Epithelial cell of prostate (primary cell): ENCODE results near the gene PCNT.
"Not testable (repeated sequence)": the region's sequence is repeated elsewhere in the genome, so short reads cannot be mapped to it uniquely, and the experiment has no call there.

ENCODE experiments used
- DNase-seq: peaks from one replicate; pipeline ENCODE4 v3.0.0-alpha.2; 2011; ENCODE audit warnings: low read depth, low spot score
- H3K27ac ChIP-seq: fragments of 450-650 bp; 2 replicates; pipeline ENCODE4 v1.5.1; 2017; ENCODE audit warnings: mild to moderate bottlenecking

The PCNT gene

DNA sequence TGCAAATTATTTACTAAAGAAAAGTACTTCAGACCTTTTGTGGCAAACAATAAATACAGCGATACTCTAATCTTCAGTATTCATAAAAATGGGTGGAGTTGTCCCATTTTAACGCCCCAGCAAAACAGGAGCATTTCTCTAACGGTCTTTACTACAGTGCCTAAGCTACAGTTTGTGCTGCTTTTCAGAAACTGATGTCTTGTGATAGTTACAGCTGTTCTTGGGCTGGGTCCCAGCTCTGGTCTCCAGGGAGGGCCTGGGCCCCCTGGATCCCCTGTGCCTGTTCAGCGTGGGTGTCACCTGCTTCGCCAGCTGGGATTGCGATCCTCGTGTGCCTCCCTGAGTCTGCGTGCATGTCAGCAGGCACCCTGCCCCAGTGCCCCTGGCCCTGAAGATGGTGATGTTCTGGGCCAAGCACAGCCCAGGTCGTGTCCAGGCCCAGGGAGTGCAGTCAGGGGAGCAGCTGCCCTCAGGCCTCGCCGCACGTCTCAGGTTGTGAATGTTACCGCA lies 70.7 kb downstream of the PCNT start:
- no peak overlapping the region for H3K27ac ChIP-seq
- DNase-seq: no peak

DNA sequence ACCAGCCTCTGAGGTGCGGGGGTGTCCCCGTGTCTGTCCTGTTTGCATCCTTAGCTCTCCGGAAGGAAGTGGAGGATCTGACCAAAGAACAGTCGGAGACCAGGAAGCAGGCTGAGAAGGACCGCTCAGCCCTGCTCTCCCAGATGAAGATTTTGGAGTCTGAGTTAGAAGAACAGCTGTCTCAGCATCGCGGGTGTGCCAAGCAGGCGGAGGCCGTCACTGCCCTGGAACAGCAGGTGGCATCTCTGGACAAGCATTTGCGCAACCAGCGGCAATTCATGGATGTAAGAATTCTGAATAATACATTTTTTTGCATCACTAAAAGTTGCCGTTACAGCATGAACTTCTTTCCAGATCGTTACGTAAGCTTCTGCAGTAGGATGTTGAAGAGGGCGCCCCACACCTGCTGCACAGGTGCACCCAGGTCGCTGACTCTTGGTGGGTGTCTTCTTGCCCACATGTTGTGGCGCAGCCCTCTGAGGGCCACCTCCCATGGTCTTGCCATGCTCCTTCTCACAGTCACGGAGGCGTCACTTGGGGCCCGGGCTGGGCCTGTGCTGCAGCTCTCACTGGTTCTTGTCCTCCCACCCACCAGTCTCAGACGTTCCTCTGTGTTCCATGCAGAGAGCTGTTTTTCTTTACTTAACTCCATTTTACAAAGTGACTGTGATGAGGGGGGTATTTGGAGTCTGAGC lies 73.4 kb downstream of the PCNT start:
- H3K27ac ChIP-seq: no peak overlapping the region
- DNase-seq: no peak

DNA sequence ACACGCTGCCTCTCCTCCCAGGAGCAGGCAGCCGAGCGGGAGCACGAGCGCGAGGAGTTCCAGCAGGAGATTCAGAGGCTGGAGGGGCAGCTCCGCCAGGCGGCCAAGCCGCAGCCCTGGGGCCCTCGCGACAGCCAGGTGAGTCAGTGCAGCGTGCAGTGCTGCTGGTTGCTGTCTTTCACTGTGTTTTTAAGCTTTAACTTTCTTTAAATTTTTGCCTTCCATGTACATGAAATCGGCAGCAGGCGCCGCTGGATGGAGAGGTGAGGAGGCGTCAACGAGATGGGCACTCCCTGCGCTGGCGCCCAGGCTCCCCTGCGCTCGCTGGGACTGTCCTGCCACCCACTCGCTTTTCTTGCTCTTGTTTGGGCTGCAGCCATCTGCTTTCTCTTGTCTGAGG lies 74.0 kb downstream of the PCNT start:
- DNase-seq: no peak
- H3K27ac ChIP-seq: no peak overlapping the region

DNA sequence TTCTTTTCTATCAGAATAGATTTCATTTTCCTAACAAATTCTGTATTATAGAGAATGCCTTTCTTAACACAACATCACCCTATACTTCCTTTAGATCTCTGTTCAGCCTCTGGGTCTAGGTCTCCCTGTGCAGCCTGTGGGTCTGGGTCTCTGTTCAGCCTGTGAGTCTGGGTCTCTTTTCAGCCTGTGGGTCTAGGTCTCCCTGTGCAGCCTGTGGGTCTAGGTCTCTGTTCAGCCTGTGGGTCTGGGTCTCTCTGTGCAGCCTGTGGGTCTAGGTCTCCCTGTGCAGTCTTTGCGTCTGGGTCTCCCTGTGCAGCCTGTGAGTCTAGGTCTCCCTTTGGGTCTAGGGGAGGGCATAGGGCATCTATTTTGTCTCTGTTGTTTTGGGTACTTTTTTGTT lies 75.2 kb downstream of the PCNT start:
- DNase-seq: no peak
- no peak overlapping the region for H3K27ac ChIP-seq

DNA sequence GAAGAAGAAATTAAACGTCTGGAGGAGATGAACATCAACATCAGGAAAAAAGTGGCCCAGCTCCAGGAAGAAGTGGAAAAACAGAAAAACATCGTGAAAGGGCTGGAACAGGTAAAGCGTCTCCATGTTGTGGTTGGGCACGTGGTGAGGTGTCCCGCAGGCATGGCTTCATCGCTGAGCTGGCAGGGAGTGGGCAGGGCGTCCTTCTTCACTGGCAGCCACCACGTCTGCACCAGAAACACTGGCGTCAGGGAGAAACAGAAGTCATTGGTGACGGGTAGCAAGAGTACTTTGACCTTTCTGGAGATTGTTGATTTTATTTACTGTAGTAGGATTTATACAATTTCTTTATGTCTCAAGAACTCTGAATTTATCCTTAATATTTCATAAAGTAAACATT lies 75.7 kb downstream of the PCNT start:
- H3K27ac ChIP-seq: no peak overlapping the region
- DNase-seq: no peak

DNA sequence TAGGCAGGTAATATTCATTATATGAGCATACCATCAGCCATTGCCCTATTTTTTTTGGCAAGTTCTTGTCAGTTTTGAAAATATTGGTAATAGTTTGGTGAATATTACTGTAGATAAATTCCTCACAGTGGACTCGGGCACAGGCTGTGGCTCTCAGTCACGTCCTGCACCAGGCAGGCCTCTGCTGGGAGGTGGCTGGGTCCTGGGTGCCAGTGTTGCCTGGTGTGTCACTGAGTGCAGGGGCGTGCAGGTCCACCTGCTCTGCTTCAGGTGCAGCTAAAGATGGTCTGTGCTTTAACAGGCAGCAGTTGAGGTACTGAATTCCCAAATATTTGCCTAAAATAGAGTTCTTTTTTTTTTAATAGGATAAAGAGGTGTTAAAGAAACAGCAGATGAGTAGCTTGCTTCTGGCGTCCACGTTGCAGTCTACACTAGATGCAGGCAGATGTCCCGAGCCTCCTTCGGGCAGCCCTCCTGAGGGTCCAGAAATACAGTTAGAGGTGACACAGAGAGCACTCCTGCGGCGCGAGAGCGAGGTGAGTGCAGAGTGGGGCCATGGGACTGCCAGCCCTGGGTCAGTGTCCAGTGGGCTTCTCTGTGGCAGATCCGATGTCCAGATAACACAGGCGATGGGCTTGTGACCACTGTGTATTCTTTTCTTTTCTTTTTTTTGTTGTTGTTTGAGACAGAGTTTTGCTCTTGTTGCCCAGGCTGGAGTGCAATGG lies 77.4 kb downstream of the PCNT start:
- no peak for DNase-seq
- no peak overlapping the region for H3K27ac ChIP-seq

DNA sequence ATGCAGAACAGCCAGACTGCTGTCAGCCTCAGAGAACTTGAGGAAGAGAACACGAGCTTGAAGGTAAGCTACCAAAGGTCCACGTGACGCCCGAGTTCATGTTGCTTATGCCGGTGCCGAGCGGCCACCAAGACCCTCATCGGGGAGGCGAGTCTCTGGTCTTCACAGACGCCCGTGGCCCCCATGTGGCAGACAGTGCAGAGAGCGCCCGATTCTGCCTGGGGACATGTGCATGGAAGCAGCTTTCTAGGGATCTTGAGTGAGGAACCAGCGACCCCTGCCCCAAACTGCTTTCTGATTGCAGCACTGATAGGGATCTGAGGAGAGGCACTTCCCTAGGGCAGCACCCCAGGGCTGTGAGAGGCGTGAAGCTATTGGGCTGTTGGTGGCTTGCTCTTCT lies 78.5 kb downstream of the PCNT start:
- no peak for DNase-seq
- no peak overlapping the region for H3K27ac ChIP-seq

DNA sequence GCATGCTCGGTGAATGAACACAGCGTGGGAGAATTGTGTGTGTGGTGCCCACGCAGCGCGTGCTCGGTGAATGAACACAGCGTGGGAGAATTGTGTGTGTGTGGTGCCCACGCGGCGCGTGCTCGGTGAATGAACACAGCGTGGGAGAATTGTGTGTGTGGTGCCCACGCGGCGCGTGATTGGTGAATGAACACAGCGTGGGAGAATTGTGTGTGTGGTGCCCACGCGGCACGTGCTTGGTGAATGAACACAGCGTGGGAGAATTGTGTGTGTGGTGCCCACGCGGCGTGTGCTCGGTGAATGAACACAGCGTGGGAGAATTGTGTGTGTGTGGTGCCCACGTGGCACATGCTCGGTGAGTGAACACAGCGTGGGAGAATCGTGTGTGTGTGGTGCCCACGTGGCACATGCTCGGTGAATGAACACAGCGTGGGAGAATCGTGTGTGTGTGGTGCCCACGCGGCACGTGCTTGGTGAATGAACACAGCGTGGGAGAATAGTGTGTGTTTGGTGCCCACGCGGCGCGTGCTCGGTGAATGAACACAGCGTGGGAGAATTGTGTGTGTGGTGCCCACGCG lies 79.4 kb downstream of the PCNT start:
- H3K27ac ChIP-seq, DNase-seq: not testable (repeated sequence)

DNA sequence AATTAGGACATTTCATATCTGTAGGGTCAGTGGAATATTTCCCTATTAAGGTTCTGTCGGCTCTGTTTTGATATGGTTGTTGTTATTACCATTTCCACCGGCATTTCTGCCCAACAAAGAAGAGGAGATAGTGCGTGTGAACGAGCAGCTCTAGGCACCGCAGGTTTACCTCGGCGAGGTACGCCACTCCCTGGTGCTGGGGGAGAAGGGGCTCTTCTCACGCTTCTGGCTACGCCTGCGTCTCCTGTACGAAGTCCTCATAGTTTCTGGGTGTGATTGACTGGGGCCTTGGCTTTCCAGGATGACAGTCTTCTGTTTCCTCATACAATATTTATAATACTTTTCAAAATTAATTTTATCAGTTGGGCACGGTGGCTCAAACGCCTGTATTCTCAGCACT lies 80.3 kb downstream of the PCNT start:
- no peak for DNase-seq

DNA sequence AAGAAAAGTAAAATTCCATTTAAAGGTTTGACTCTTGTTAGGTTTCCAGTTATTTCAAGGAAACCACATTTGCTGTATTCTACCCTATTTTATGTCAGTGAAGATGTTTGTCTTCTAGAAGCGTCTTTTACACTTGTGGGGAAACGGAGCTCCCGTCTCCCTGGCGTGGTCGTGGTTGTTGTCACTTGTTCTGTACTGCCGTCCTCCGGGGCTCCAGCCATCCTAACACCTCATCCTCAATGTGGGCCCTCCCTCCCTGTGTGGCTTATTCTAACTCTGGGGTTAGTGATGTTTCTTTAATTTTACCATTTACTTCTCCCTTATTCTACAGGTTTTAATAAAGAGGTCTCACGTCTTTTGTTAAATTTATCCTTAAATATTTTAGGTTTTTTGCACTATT lies 82.0 kb downstream of the PCNT start:
- DNase-seq: no peak
- no peak overlapping the region for H3K27ac ChIP-seq

More for the DNA sequence above, 80.3 kb downstream of the PCNT start:
- H3K27ac ChIP-seq: no peak overlapping the region

DNA sequence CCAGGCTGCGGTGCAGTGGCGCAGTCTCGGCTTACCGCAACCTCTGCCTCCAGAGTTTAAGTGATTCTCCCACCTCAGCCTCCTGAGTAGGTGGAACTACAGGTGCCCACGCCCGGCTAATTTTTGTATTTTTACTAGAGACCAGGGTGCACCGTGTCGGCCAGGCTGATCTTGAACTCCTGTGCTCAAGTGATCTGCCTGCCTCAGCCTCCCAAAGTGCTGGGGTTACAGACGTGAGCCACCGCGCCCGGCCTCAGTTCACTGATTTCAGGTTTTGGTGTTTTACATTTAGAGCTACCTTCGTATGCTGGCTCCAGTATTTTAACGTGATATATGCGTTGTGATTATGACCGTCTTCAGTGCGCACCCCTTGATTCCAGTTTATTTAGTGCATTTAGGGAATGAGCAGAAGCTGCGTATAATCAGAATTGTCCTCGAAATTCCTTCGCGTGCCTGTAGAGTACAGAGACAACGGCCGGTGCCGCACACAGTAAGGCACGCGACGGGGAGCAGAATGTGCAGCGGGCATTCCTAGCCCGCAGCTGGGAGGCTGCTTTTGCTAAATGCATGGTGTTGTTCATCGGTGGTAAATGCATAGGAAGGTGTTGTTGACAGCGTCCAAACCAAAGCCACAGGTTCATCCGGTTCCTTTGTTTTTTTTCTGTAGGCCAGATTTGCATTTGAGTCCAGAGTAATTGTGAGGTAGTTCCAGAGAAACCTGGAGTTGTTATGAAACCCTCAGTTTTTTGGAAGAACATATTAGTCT lies 85.9 kb downstream of the PCNT start:
- no peak for DNase-seq
- H3K27ac ChIP-seq: no peak overlapping the region

DNA sequence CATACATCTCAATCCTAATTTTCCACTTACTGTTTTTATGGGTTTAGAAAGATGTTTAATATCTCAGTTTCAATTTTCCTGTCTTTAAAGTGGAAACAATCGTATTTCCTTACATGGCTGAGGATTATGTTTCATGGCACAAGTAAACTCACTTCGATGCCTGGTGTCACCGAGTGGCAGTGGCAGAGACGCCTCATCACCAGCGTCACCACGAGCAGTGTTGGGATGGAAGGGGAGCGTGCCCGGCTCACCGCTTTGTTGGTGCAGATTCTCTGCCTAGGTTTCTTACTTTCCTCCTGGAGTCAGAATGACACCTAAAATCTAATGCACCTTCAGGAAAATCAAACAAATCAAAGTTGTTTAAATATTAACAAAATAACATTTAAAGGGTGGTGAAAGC lies 86.6 kb downstream of the PCNT start:
- H3K27ac ChIP-seq: no peak overlapping the region
- no peak for DNase-seq

DNA sequence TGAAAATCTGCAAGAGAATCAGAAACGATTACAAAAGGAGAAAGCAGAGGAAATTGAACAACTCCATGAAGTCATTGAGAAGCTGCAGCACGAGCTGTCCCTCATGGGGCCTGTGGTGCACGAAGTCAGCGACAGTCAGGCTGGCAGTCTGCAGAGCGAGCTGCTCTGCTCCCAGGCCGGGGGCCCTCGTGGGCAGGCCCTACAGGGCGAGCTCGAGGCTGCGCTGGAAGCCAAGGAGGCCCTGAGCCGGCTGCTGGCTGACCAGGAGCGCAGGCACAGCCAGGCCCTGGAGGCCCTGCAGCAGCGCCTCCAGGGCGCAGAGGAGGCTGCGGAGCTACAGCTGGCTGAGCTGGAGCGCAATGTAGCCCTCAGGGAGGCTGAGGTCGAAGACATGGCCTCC lies 87.3 kb downstream of the PCNT start:
- DNase-seq: no peak

DNA sequence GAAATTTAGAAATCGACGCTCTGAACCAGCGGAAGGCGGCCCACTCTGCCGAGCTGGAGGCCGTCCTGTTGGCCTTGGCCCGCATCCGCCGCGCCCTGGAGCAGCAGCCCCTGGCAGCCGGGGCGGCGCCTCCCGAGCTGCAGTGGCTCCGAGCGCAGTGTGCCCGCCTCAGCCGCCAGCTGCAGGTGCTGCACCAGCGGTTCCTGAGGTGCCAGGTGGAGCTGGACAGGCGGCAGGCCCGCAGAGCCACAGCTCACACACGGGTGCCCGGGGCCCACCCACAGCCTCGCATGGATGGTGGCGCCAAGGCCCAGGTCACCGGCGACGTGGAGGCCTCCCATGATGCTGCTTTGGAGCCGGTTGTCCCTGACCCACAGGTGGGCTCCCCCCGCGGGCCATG lies 87.7 kb downstream of the PCNT start:
- H3K27ac ChIP-seq: no peak overlapping the region

More for the DNA sequence above, 87.3 kb downstream of the PCNT start:
- H3K27ac ChIP-seq: no peak overlapping the region

DNA sequence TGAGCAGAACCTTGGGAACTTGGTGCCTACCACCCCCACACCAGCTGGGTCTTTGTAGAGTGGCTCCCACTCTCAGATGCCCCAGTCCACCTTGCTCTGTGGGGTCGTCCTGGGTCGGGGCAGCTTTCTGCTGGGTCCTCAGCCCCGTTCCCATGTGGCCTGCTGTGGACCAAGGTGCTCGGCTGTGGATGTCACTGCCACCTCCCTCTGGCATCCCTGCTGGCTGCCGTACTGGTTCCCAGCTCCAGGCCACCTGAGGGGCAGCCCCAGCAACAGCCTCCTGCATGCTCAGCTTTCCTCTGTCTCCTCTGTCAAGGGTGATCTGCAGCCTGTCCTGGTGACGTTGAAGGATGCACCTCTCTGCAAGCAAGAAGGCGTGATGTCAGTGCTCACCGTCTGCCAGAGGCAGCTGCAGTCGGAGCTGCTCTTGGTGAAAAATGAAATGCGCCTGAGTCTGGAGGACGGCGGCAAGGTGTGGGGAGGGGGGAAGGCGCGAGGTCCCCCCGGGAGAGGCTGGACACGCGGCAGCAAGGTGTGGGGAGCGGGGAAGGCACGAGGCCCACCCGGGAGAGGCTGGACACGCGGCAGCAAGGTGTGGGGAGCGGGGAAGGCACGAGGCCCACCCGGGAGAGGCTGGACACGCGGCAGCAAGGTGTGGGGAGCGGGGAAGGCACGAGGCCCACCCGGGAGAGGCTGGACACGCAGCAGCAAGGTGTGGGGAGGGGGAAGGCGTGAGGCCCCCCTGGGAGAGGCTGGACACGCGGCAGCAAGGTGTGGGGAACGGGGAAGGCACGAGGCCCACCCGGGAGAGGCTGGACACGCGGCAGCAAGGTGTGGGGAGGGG lies 88.8 kb downstream of the PCNT start:
- H3K27ac ChIP-seq: no peak overlapping the region
- no peak for DNase-seq

More for the DNA sequence above, 87.7 kb downstream of the PCNT start:
- DNase-seq: no peak

DNA sequence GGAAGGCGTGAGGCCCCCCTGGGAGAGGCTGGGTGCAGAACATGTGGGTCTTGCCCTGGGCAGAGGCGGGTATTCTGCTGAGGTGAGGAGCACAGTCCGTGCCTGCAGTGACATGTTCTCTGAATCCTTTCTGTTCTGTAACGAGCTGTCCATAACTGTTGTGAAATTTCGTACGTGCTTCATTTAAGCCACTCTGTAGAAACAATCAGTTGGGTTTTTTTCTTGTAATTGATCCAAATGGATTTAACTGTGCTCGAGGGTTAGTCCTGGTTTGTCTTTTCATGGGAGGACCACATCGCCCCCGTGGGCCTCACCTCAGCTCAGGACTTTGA lies 89.4 kb downstream of the PCNT start:
- peak; percentile 20 for DNase-seq
- no peak overlapping the region for H3K27ac ChIP-seq

DNA sequence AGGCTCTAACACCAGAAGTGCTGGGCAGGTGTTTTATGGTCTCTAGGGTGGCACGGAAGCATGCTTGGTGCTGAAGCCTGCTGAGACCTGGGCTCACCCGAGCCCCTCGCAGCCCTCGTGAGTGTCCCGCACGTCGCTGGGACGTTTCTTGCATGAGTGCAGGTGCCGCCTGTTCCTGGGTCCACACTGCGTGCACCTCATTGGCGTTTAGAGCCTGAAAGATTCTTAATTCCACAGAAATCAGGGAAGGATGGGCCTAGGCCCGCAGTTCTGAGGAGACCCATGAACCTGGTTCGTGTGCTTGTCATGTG lies 91.0 kb downstream of the PCNT start:
- no peak overlapping the region for H3K27ac ChIP-seq
- DNase-seq: no peak

DNA sequence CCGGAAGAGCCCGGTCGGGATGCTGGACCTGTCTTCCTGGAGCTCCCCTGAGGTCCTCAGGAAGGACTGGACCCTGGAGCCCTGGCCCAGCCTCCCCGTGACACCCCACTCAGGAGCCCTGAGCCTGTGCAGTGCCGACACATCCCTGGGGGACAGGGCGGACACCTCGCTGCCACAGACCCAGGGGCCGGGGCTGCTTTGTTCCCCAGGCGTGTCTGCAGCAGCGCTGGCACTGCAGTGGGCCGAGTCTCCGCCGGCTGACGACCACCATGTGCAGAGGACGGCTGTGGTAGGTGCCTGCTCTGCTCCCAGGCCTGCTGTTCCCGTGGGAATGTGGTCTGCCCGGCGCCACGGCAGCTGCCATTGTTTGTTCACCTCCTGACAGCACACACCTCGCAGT lies 92.6 kb downstream of the PCNT start:
- DNase-seq: no peak

DNA sequence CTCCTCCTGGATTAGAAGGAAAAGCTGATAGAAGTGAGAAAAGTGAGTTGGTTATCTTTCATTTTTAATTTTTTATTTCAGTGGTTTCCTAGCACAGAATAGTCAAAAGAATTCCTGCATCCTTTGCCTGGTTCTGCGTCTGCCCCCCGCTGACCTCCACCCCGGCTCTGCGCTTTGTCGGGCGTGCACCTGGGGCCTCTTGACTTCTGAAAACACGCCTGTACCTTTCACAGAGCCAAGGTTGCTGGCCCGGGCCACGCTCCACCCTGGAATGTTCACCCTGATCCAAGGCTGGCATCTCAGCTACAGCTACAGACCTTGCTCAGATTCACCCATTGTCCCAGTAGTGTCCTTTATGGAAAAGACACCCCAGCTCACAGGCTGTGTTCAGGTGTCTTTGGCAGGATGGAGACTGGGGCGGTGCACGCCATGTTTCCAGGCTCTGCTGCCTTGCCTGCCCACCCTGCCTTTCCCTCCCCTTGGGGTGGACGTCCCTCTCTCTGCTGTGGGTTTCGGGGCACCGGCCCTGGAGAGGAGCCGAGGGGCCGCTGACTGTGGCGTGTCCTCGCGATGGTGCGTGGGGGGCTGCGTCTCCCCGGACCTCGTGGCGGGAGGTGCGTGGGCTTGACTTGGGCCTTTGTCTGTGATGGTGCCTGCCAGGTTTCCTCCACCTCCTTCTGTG lies 94.5 kb downstream of the PCNT start:
- no peak overlapping the region for H3K27ac ChIP-seq
- DNase-seq: no peak

More for the DNA sequence above, 92.6 kb downstream of the PCNT start:
- no peak overlapping the region for H3K27ac ChIP-seq
